ENCODE data around the gene DST. TPM values are rescaled to one million over a fixed set of nuclear protein-coding genes. Genes with fewer than 3 reads are reported as not detected.

The DST gene
- total RNA-seq, 1 experiment from 2014 or later: 144 TPM

GRCh38 chr6:56499095-56499494 lies 143.6 kb downstream of the DST start (continued):
- TF ChIP-seq MAX (IDR thresholded peaks at IDR 0.05) (no peak), ELF1 (IDR thresholded peaks at IDR 0.05; ENCODE audit: borderline replicate concordance, low read depth) (no peak), RAD21 (IDR thresholded peaks at IDR 0.05; ENCODE audit: low read depth) (no peak), TCF7L2 (IDR thresholded peaks at IDR 0.05; ENCODE audit: borderline replicate concordance, extremely low read depth, insufficient read depth, insufficient read length) (no peak), SP1 (IDR thresholded peaks at IDR 0.05; ENCODE audit: low read depth) (no peak), EZH2phosphoT487 (IDR thresholded peaks at IDR 0.05; ENCODE audit: borderline replicate concordance) (no peak), EGR1 (IDR thresholded peaks at IDR 0.05; ENCODE audit: low read depth) (no peak), YY1 (IDR thresholded peaks at IDR 0.05; ENCODE audit: extremely low read depth, insufficient replicate concordance, low read depth, low read length) (no peak), ZNF274 (IDR thresholded peaks at IDR 0.05; ENCODE audit: low read depth, low read length) (no peak), EZH2 (IDR thresholded peaks at IDR 0.05) (no peak), JUND (IDR thresholded peaks at IDR 0.05) (no peak), CEBPB (IDR thresholded peaks at IDR 0.05; ENCODE audit: low read depth) (no peak)
- TF ChIP-seq, protein P1, sequence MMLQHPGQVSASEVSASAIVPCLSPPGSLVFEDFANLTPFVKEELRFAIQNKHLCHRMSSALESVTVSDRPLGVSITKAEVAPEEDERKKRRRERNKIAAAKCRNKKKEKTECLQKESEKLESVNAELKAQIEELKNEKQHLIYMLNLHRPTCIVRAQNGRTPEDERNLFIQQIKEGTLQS (IDR thresholded peaks at IDR 0.05): no peak

DNA sequence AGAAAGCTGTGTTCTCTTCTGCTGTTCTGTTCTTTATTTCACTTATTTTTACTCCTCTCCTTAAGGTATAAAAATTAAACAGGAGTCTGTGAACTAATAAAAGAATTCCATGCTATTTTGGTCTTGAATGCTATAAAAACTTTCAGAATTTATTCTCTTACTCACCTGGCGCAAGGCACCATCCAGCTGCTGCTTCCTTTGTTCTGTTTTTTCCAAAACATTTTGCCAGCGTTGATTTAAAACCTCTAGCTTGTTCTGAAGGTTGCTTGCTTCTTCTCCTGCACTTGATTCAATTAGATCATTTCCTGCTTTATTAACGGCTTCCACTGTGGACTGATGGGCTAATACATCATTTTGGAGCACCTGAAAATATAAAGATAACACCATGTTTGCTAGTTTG lies 145.0 kb downstream of the DST start:
- ChIA-PET POLR2A (no interaction called here), RAD21 (ENCODE audit: low non-redundant PET in 1 of 2, low total read pairs in 2 of 2, uncharacterized antibody in 2 of 2, unreplicated experiment in 2 of 2) (no interaction called here), CTCF (no interaction called here)
- Histone ChIP-seq H3K4me1 (ENCODE audit: control insufficient read depth in 1 of 2, insufficient read depth in 2 of 2, low read length in 2 of 2) (no peaks in the 10 kb centered on the region), H3K36me3 (ENCODE audit: control insufficient read depth in 1 of 2, insufficient read depth in 2 of 2, low read length in 2 of 2) (peaks cover 5 to 32% of the 10 kb centered on the region in 2 experiments; a peak in 3 of 4 replicates), H3K4me2 (ENCODE audit: low read length) (no peak overlapping the region), H3K27me3 (ENCODE audit: insufficient read depth, low read length) (no peaks in the 10 kb centered on the region), H3K9ac (ENCODE audit: low read length) (no peak overlapping the region), H3K9me2 (ENCODE audit: insufficient read depth) (no peaks in the 10 kb centered on the region), H3K9me3 (ENCODE audit: control insufficient read depth in 1 of 2, insufficient read depth in 1 of 2, low read depth in 1 of 2, low read length in 2 of 2) (no peaks in the 10 kb centered on the region), H3K27ac (ENCODE audit: low read depth, low read length) (no peak overlapping the region), H2AFZ (ENCODE audit: low read depth, low read length, poor library complexity, severe bottlenecking) (no peak overlapping the region), H3K4me3 (replicated peaks in 1 of 2; ENCODE audit: low read depth in 1 of 2, low read length in 2 of 2) (no peak overlapping the region), H4K20me1 (ENCODE audit: insufficient read depth) (no peaks in the 10 kb centered on the region), H3K79me2 (ENCODE audit: insufficient read depth, low read length) (no peaks in the 10 kb centered on the region)
- BruUV-seq (replicated peaks): no TSS peak
- DNase-seq (ENCODE audit: low read depth, low spot score) (no peak), ATAC-seq (no peak)
- TF ChIP-seq, protein P2, sequence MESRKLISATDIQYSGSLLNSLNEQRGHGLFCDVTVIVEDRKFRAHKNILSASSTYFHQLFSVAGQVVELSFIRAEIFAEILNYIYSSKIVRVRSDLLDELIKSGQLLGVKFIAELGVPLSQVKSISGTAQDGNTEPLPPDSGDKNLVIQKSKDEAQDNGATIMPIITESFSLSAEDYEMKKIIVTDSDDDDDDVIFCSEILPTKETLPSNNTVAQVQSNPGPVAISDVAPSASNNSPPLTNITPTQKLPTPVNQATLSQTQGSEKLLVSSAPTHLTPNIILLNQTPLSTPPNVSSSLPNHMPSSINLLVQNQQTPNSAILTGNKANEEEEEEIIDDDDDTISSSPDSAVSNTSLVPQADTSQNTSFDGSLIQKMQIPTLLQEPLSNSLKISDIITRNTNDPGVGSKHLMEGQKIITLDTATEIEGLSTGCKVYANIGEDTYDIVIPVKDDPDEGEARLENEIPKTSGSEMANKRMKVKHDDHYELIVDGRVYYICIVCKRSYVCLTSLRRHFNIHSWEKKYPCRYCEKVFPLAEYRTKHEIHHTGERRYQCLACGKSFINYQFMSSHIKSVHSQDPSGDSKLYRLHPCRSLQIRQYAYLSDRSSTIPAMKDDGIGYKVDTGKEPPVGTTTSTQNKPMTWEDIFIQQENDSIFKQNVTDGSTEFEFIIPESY (IDR thresholded peaks at IDR 0.05; ENCODE audit: extremely low read depth, insufficient replicate concordance, low read length): no peak
- TF ChIP-seq, protein P3, sequence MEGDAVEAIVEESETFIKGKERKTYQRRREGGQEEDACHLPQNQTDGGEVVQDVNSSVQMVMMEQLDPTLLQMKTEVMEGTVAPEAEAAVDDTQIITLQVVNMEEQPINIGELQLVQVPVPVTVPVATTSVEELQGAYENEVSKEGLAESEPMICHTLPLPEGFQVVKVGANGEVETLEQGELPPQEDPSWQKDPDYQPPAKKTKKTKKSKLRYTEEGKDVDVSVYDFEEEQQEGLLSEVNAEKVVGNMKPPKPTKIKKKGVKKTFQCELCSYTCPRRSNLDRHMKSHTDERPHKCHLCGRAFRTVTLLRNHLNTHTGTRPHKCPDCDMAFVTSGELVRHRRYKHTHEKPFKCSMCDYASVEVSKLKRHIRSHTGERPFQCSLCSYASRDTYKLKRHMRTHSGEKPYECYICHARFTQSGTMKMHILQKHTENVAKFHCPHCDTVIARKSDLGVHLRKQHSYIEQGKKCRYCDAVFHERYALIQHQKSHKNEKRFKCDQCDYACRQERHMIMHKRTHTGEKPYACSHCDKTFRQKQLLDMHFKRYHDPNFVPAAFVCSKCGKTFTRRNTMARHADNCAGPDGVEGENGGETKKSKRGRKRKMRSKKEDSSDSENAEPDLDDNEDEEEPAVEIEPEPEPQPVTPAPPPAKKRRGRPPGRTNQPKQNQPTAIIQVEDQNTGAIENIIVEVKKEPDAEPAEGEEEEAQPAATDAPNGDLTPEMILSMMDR (IDR thresholded peaks at IDR 0.05 in 2 of 3, conservative IDR thresholded peaks at IDR 0.05 in 1 of 3; ENCODE audit: borderline replicate concordance in 1 of 3, insufficient read depth in 1 of 3, low read depth in 2 of 3, low read length in 2 of 3): no peak
- intact Hi-C loops (cut with micrococcal nuclease): no loop called here
